Vagina (tissue), 2 donors: ENCODE measurements around the gene ACOXL.

Experiments
- CTCF ChIP-seq, 3 experiments: fragments of 450-650 bp in 2 of 3; fragments of 200-600 bp in 1 of 3; sonication (generic) in 1 of 3; IDR thresholded peaks; one replicate each; pipeline ENCODE4 v1.5.1; 2017 to 2019; ENCODE audit warnings: antibody characterized with exemption in 3 of 3, mild to moderate bottlenecking in 2 of 3, moderate library complexity in 2 of 3
- POLR2A ChIP-seq, 2 donors: fragments of 450-650 bp; IDR thresholded peaks; one replicate each; pipeline ENCODE4 v1.6.1; 2017; ENCODE audit warnings: antibody characterized with exemption in 2 of 2, mild to moderate bottlenecking in 2 of 2, moderate library complexity in 2 of 2
- POLR2AphosphoS5 ChIP-seq, 2 donors: sonication (generic); formaldehyde crosslinking; IDR thresholded peaks; one replicate each; pipeline ENCODE4 v1.9.0; 2017; ENCODE audit warnings: antibody characterized with exemption in 2 of 2, mild to moderate bottlenecking in 2 of 2, low read depth in 1 of 2; ENCODE audit not compliant: insufficient read depth in 1 of 2

- TF ChIP-seq CTCF (IDR thresholded peaks at IDR 0.05): no peak
- no peak for TF ChIP-seq POLR2A (IDR thresholded peaks at IDR 0.05)
- no peak for TF ChIP-seq POLR2AphosphoS5 (IDR thresholded peaks at IDR 0.05; ENCODE audit: insufficient read depth in 1 of 2, low read depth in 1 of 2)
Observed at GRCh38 chr2:111105926-111106325, 373.6 kb downstream of the ACOXL start.
